Tongue (tissue), 2 donors: ENCODE results near the gene AGPAT2. TPM values are rescaled to one million over a fixed set of nuclear protein-coding genes. Genes with fewer than 3 reads are reported as not detected.

ENCODE experiments used
- DNase-seq: peaks from one replicate; pipeline ENCODE4 v3.0.0-alpha.2; 2015
- total RNA-seq: library from RNA; depleted of rRNA; stranded (reverse); fragments of >200 nt; gene quantifications from one replicate; pipeline ENCODE4 v1.2.3, GENCODE V29; 2014

The AGPAT2 gene
- total RNA-seq, 1 donor from 2014 or later: 24.6 TPM

GRCh38 chr9:136700959-136701667 is 13.9 kb upstream of the AGPAT2 start:
- DNase-seq: peak; percentile 64

- no peak for DNase-seq
Observed at GRCh38 chr9:136700304-136700703, 13.0 kb upstream of the AGPAT2 start.

GRCh38 chr9:136698635-136699246 is 11.5 kb upstream of the AGPAT2 start:
- no peak for DNase-seq

GRCh38 chr9:136697821-136698526 is 10.7 kb upstream of the AGPAT2 start:
- no peak for DNase-seq

- DNase-seq: no peak
Observed at GRCh38 chr9:136697146-136697820, 10.0 kb upstream of the AGPAT2 start.

- peak; percentile 56 for DNase-seq
Observed at GRCh38 chr9:136696502-136696901, 9.2 kb upstream of the AGPAT2 start.

GRCh38 chr9:136695955-136696354 is 8.7 kb upstream of the AGPAT2 start:
- DNase-seq: peak; percentile 75

- peak; percentile 60 for DNase-seq
Observed at GRCh38 chr9:136695435-136695895, 8.2 kb upstream of the AGPAT2 start.

- DNase-seq: no peak
Observed at GRCh38 chr9:136694872-136695247, 7.6 kb upstream of the AGPAT2 start.

GRCh38 chr9:136694163-136694871 is 7.1 kb upstream of the AGPAT2 start:
- no peak for DNase-seq

- no peak for DNase-seq
Observed at GRCh38 chr9:136693490-136694162, 6.4 kb upstream of the AGPAT2 start.

GRCh38 chr9:136693135-136693489 is 5.9 kb upstream of the AGPAT2 start:
- DNase-seq: no peak

- DNase-seq: no peak
Observed at GRCh38 chr9:136692185-136693134, 5.2 kb upstream of the AGPAT2 start.

- DNase-seq: no peak
Observed at GRCh38 chr9:136691316-136692184, 4.3 kb upstream of the AGPAT2 start.

- DNase-seq: no peak
Observed at GRCh38 chr9:136690806-136691261, 3.6 kb upstream of the AGPAT2 start.

GRCh38 chr9:136690104-136690805 is 3.0 kb upstream of the AGPAT2 start:
- DNase-seq: peak; percentile 64

- no peak for DNase-seq
Observed at GRCh38 chr9:136689108-136689460, 1.8 kb upstream of the AGPAT2 start.

GRCh38 chr9:136688274-136689107 is 1.2 kb upstream of the AGPAT2 start:
- DNase-seq: no peak
